Lower leg skin (tissue), 4 donors: ENCODE data around the gene DPH2. TPM values are rescaled to one million over a fixed set of nuclear protein-coding genes. Genes with fewer than 3 reads are reported as not detected.

Experiments
- DNase-seq, 2 donors: peaks; one replicate each; pipeline ENCODE4 v3.0.0-alpha.2; 2019; ENCODE audit warnings: low spot score in 2 of 2
- H3K4me3 ChIP-seq: fragments of 200-600 bp; sonication (generic); 2 replicates; pipeline ENCODE4 v1.5.1; 2017; ENCODE audit warnings: mild to moderate bottlenecking, low read depth; ENCODE audit not compliant: poor library complexity, severe bottlenecking
- CTCF ChIP-seq, 3 donors: fragments of 450-650 bp; IDR thresholded peaks; one replicate each; pipeline ENCODE4 v1.5.1; 2016; ENCODE audit warnings: antibody characterized with exemption in 3 of 3, mild to moderate bottlenecking in 3 of 3, moderate library complexity in 2 of 3
- POLR2A ChIP-seq, 2 donors: fragments of 450-650 bp; IDR thresholded peaks; one replicate each; pipeline ENCODE4 v1.6.1; 2016 to 2017; ENCODE audit warnings: antibody characterized with exemption in 2 of 2, mild to moderate bottlenecking in 1 of 2, moderate library complexity in 1 of 2
- WGBS, 2 donors: methylation state at CpG; one replicate each; pipeline ENCODE4 v1.1.5; 2018; 5-methylcytosine and 5-hydroxymethylcytosine counted together
- intact Hi-C: fragments of 100-400 bp; cut with DNase I; formaldehyde crosslinking; loops from one replicate; pipeline ENCODE4 v1.15.0; 2023; ENCODE audit warnings: low total_unique reads
- total RNA-seq, 4 donors: library from RNA; depleted of rRNA; stranded (reverse); fragments of >200 nt; gene quantifications; one replicate each; pipeline ENCODE4 v1.1.0, GENCODE V29; 2016

DPH2 gene
- total RNA-seq, 4 donors from 2014 or later: 12.8 to 26.6 (median 17.7) TPM

- intact Hi-C loops: no loop called here
- no peak for DNase-seq
- 4 to 7% methylated on average over 12 to 26 of the region's 27 CpGs for WGBS, 2 donors
- peak overlapping the region; percentile 74 for H3K4me3 ChIP-seq
- TF ChIP-seq POLR2A (IDR thresholded peaks at IDR 0.05) (no peak), CTCF (IDR thresholded peaks at IDR 0.05) (no peak)
These were observed 22.5 kb upstream of the DPH2 start for GRCh38 chr1:43947061-43947873.

GRCh38 chr1:43947874-43948437 is 21.9 kb upstream of the DPH2 start:
- 29 to 31% methylated on average over 3 of the region's 3 CpGs for WGBS, 2 donors
- intact Hi-C loops: no loop called here
- DNase-seq: no peak
- TF ChIP-seq CTCF (IDR thresholded peaks at IDR 0.05): no peak
- TF ChIP-seq POLR2A (IDR thresholded peaks at IDR 0.05): no peak
- H3K4me3 ChIP-seq: no peak overlapping the region

GRCh38 chr1:43949678-43950077 is 20.1 kb upstream of the DPH2 start:
- intact Hi-C loops: no loop called here
- DNase-seq: no peak
- H3K4me3 ChIP-seq: no peak overlapping the region
- 87 to 100% methylated on average over 4 to 13 of the region's 13 CpGs for WGBS, 2 donors
- TF ChIP-seq CTCF (IDR thresholded peaks at IDR 0.05) (no peak), POLR2A (IDR thresholded peaks at IDR 0.05) (no peak)

- TF ChIP-seq POLR2A (IDR thresholded peaks at IDR 0.05) (no peak), CTCF (IDR thresholded peaks at IDR 0.05) (no peak)
- DNase-seq: no peak
- no peak overlapping the region for H3K4me3 ChIP-seq
- 86 to 90% methylated on average over 4 of the region's 4 CpGs for WGBS, 2 donors
- intact Hi-C loops: no loop called here
These were observed 18.5 kb upstream of the DPH2 start for GRCh38 chr1:43951021-43951985.

- TF ChIP-seq CTCF (IDR thresholded peaks at IDR 0.05): no peak
- TF ChIP-seq POLR2A (IDR thresholded peaks at IDR 0.05): no peak
- 66 to 69% methylated on average over 8 of the region's 8 CpGs for WGBS, 2 donors
- no peak for DNase-seq
- intact Hi-C loops: no loop called here
- no peak overlapping the region for H3K4me3 ChIP-seq
These were observed 17.0 kb upstream of the DPH2 start for GRCh38 chr1:43952731-43953346.
